Heart left ventricle (tissue), 13 donors: ENCODE data around the gene IL6.

Experiments
- CTCF ChIP-seq, 12 donors: fragments of 200-600 bp; sonication (generic) in 4 of 12; IDR thresholded peaks; one replicate each; pipeline versions ENCODE4 v1.5.0 to v1.8.0; 2018 to 2022; ENCODE audit warnings: antibody characterized with exemption in 12 of 12, mild to moderate bottlenecking in 5 of 12
- POLR2A ChIP-seq, 2 donors: fragments of 450-650 bp; IDR thresholded peaks; one replicate each; pipeline ENCODE4 v1.6.1; 2017; ENCODE audit warnings: antibody characterized with exemption in 2 of 2, mild to moderate bottlenecking in 2 of 2, moderate library complexity in 2 of 2
- donor health status: ischemic (EF 13 %, LVEDD 7.1; RV severe dilation, severe dysfunction).
- donor health status: DM: no; HTN: yes; CAD: no.
- donor health status: DM: no; HTN: no; CAD: no.
- donor health status: ischemic (EF 25% LVEDD 6.9; RV normal size, moderate dysfunction).
- donor health status: ischemic (EF 25% LVEDD 5.7; RV mildly dilated, moderate dysfunction).
- donor health status: ischemic (EF 35%, LVEDD 5.7; RV mildly dilated, moderate dysfunction).
- donor health status: nonischemic (EF 11% LVEDD 7.7; RV severe dilation, severe dysfunction).
- donor health status: DM: yes; HTN: yes; CAD: no.
- donor health status: PGD.
- donor health status: ischemic (EF 29% LVEDD 5.4; RV normal size, mild dysfunction).
- donor health status: nonischemic (EF 23%, LVEDD 6.1; RV moderate dilation, normal function).

DNA sequence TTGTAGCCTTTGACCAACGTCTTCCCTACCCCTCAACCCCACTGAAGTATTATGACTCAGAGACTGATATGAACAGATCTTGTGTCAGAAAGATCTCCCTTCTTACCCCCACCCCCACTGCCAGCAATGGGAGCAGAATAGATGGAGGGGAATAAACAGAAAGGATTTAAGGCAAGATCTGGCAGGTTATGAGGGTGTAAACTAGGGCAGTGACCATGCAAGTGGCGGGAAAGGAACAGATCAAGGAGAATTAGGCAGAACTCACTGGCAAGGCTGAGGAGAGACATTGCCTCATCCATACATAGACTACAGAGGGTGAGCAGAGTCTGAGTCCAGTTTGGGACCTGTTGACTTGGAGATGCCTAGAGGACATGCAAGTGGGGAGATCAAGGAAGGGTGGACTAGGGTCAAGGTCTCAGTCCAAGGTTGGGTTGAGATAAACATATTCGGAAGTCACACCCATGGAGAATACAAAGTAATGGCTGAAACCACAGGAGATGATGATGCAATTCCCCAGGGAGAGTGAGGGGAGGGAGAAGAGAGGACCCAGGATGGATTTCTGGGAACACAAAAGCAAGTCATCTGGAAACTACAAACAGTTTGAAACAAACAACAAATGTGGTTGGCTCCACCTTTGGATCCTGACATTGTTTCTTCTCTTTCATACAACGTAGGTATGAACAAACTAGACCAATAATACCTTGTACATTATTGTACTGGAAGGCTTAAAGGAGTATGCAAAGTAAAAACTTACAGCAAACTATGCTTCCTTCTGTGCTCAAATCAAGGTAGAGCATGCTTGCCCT is 44.9 kb upstream of the IL6 start:
- TF ChIP-seq CTCF (IDR thresholded peaks at IDR 0.05), result no peak
- TF ChIP-seq POLR2A (IDR thresholded peaks at IDR 0.05), result no peak
